Cardiac fibroblast (primary cell): ENCODE measurements around the gene ISG15.
A peak's percentile ranks its signal among the peaks of the same experiment; 100 is the strongest.

Experiments used
- DNase-seq, 2 donors: peaks; one replicate each; pipeline versions ENCODE4 v3.0.0 to v3.0.0-alpha.2; 2010; ENCODE audit warnings: low read depth in 2 of 2
- H3K4me3 ChIP-seq, 2 donors: replicated peaks in 1 of 2; 1 replicate in 1 of 2; 2 replicates in 1 of 2; pipeline ENCODE4 v1.5.1; 2011; ENCODE audit warnings: low read depth in 2 of 2, low read length in 2 of 2, mild to moderate bottlenecking in 2 of 2, moderate library complexity in 1 of 2
- TF ChIP-seq, protein P1 (sequence below): IDR thresholded peaks from one replicate; pipeline ENCODE4 v1.5.1; 2011; ENCODE audit warnings: low read depth, mild to moderate bottlenecking, low read length, inconsistent platforms

ISG15 gene

GRCh38 chr1:1019122-1019999, 6.1 kb downstream of the ISG15 start:
- DNase-seq = peak; percentile 80 to 90
- TF ChIP-seq, protein P1, sequence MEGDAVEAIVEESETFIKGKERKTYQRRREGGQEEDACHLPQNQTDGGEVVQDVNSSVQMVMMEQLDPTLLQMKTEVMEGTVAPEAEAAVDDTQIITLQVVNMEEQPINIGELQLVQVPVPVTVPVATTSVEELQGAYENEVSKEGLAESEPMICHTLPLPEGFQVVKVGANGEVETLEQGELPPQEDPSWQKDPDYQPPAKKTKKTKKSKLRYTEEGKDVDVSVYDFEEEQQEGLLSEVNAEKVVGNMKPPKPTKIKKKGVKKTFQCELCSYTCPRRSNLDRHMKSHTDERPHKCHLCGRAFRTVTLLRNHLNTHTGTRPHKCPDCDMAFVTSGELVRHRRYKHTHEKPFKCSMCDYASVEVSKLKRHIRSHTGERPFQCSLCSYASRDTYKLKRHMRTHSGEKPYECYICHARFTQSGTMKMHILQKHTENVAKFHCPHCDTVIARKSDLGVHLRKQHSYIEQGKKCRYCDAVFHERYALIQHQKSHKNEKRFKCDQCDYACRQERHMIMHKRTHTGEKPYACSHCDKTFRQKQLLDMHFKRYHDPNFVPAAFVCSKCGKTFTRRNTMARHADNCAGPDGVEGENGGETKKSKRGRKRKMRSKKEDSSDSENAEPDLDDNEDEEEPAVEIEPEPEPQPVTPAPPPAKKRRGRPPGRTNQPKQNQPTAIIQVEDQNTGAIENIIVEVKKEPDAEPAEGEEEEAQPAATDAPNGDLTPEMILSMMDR = peak; percentile 37
- H3K4me3 ChIP-seq = peak overlapping the region; percentile 29 to 63

DNA sequence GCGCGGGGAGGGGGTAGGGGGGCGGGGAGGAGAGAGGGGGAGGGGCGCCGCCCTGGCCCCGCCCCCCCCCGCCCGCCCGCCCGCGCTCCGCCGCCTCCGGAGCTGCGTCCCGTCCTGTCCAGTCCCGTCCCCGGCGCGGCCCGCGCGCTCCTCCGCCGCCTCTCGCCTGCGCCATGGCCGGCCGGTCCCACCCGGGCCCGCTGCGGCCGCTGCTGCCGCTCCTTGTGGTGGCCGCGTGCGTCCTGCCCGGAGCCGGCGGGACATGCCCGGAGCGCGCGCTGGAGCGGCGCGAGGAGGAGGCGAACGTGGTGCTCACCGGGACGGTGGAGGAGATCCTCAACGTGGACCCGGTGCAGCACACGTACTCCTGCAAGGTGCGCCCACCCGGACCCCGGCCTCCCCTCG, 6.7 kb downstream of the ISG15 start, which contains the start of gene AGRN:
Gene AGRN (plus strand): TSS at position 121 of the 405 bp plus-strand sequence. CDS start 53 bp downstream, at position 174.
- H3K4me3 ChIP-seq = peak within 1 kb of the TSS; percentile 39 to 63
- DNase-seq = no peak
- TF ChIP-seq, protein P1 = no peak

- TF ChIP-seq, protein P1 = no peak
- no peak for DNase-seq
- peak overlapping the region; percentile 32 to 63 for H3K4me3 ChIP-seq
Measured at GRCh38 chr1:1020415-1021009, 7.2 kb downstream of the ISG15 start.

GRCh38 chr1:1021010-1021919, 8.0 kb downstream of the ISG15 start:
- DNase-seq = peak; percentile 71 to 75
- peak overlapping the region; percentile 32 to 63 for H3K4me3 ChIP-seq
- TF ChIP-seq, protein P1 = no peak

GRCh38 chr1:1021920-1022259, 8.6 kb downstream of the ISG15 start:
- DNase-seq = peak in 1 of 2 donors; percentile 64
- TF ChIP-seq, protein P1 = no peak
- no peak overlapping the region for H3K4me3 ChIP-seq

DNA sequence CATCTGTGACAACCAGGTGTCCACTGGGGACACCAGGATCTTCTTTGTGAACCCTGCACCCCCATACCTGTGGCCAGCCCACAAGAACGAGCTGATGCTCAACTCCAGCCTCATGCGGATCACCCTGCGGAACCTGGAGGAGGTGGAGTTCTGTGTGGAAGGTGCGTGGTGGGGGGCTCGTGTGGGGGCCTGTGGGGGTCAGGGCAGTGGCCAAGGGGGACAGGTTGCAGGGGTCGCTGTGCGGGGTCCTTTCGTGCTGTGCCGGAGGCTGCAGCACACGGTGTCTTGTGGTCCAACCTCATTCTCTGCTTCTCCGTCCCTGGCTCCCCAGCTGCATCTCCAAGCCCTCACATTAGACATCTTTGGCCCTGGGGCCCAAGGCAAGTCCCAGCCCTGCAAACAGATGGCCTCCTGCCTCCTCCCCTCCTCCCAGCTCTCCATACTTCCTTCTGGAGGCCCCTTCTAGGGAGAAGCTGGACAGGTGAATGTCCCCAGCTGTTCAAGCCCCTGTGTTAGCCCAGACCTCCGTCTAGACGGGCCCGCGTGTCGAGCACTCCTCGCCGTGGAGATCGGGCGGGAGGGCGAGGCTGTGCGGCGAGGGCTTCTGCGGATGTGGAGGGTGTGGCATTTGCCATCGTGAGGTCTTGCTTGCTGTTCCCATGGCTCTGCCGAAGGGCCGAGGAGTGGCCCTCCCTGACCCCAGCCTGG, 9.2 kb downstream of the ISG15 start:
- TF ChIP-seq, protein P1 = no peak
- H3K4me3 ChIP-seq = no peak overlapping the region
- DNase-seq = no peak
